SU-DHL-6 (cell line): ENCODE results near the gene GPR42.

ENCODE experiments used
- H2AFZ ChIP-seq: fragments of 200-600 bp; sonication (generic); 2 replicates; pipeline ENCODE4 v1.6.1; 2014; ENCODE audit warnings: low read depth, mild to moderate bottlenecking, moderate library complexity, mixed read lengths, antibody characterized with exemption, low read length; ENCODE audit not compliant: severe bottlenecking
- H3F3A ChIP-seq: fragments of 200-600 bp; shearing (Covaris generic); 2 replicates; pipeline ENCODE4 v1.6.0; 2016; ENCODE audit warnings: antibody characterized with exemption, mild to moderate bottlenecking; ENCODE audit not compliant: insufficient read depth
- H3K27ac ChIP-seq: fragments of 200-600 bp; sonication (generic); 2 replicates; pipeline ENCODE4 v1.5.1; 2016; ENCODE audit warnings: low read depth, mild to moderate bottlenecking, low read length, moderate library complexity, mixed read lengths
- H3K27me3 ChIP-seq: fragments of 200-600 bp; sonication (generic), shearing (Covaris generic); 2 replicates; pipeline ENCODE4 v1.6.0; 2014; ENCODE audit warnings: mild to moderate bottlenecking, low read length
- H3K36me3 ChIP-seq: fragments of 200-600 bp; sonication (generic); 2 replicates; pipeline ENCODE4 v1.6.1; 2014; ENCODE audit warnings: mild to moderate bottlenecking, low read length, mixed read lengths
- H3K4me2 ChIP-seq: fragments of 300-600, 200-600 bp; shearing (Covaris generic), sonication (generic); 2 replicates; pipeline ENCODE4 v1.6.0; 2014; ENCODE audit warnings: low read length, low read depth, mild to moderate bottlenecking; ENCODE audit not compliant: poor library complexity, severe bottlenecking
- H3K4me3 ChIP-seq: fragments of 200-600 bp; sonication (generic); 2 replicates; pipeline ENCODE4 v1.5.1; 2014; ENCODE audit warnings: antibody characterized with exemption, low read length, mild to moderate bottlenecking, mixed read lengths; ENCODE audit not compliant: insufficient read depth, poor library complexity, severe bottlenecking
- H3K79me2 ChIP-seq: fragments of 200-600 bp; sonication (generic); 2 replicates; pipeline ENCODE4 v1.6.1; 2014; ENCODE audit warnings: mild to moderate bottlenecking, low read length, moderate library complexity; ENCODE audit not compliant: insufficient read depth
- H3K9ac ChIP-seq: fragments of 200-600 bp; sonication (generic); 2 replicates; pipeline ENCODE4 v1.7.0; 2014; ENCODE audit warnings: mild to moderate bottlenecking, low read length
- H3K9me2 ChIP-seq: fragments of 200-600 bp; sonication (generic); replicated peaks from 2 replicates; pipeline ENCODE4 v1.6.1; 2014; ENCODE audit warnings: low read length; ENCODE audit not compliant: insufficient read depth
- H3K9me3 ChIP-seq: fragments of 200-600 bp; sonication (generic); 2 replicates; pipeline ENCODE4 v1.6.1; 2014; ENCODE audit warnings: low read length, mixed read lengths; ENCODE audit not compliant: insufficient read depth
- H4K20me1 ChIP-seq: fragments of 200-600 bp; sonication (generic); 2 replicates; pipeline ENCODE4 v1.6.1; 2014; ENCODE audit warnings: low read depth, mild to moderate bottlenecking, antibody characterized with exemption, low read length, moderate library complexity, mixed read lengths
- EZH2phosphoT487 ChIP-seq: fragments of 200-600 bp; sonication (generic), shearing (Covaris generic); conservative IDR thresholded peaks from 2 replicates; pipeline ENCODE4 v1.6.1; 2018; ENCODE audit warnings: mild to moderate bottlenecking, antibody characterized with exemption, low read length, moderate library complexity, mixed read lengths
- TF ChIP-seq, protein P1 (sequence below): fragments of 200-600 bp; sonication (generic); IDR thresholded peaks from one replicate; pipeline ENCODE4 v1.5.1; 2017; ENCODE audit warnings: antibody characterized with exemption, mild to moderate bottlenecking, low read length, moderate library complexity; ENCODE audit not compliant: insufficient read depth, poor library complexity, severe bottlenecking

The GPR42 gene

GRCh38 chr19:35389192-35389861 is 18.5 kb downstream of the GPR42 start:
- no peaks in the 10 kb centered on the region for H4K20me1 ChIP-seq
- no peak overlapping the region for H3K4me3 ChIP-seq
- peaks cover 24% of the 10 kb centered on the region; the same call in 1 of the 2 replicates for H3K9me3 ChIP-seq
- no peak overlapping the region for H3K27ac ChIP-seq
- H3K79me2 ChIP-seq = no peaks in the 10 kb centered on the region
- no peak overlapping the region for H3K9ac ChIP-seq
- TF ChIP-seq, protein P1, sequence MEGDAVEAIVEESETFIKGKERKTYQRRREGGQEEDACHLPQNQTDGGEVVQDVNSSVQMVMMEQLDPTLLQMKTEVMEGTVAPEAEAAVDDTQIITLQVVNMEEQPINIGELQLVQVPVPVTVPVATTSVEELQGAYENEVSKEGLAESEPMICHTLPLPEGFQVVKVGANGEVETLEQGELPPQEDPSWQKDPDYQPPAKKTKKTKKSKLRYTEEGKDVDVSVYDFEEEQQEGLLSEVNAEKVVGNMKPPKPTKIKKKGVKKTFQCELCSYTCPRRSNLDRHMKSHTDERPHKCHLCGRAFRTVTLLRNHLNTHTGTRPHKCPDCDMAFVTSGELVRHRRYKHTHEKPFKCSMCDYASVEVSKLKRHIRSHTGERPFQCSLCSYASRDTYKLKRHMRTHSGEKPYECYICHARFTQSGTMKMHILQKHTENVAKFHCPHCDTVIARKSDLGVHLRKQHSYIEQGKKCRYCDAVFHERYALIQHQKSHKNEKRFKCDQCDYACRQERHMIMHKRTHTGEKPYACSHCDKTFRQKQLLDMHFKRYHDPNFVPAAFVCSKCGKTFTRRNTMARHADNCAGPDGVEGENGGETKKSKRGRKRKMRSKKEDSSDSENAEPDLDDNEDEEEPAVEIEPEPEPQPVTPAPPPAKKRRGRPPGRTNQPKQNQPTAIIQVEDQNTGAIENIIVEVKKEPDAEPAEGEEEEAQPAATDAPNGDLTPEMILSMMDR = no peak
- no peak for TF ChIP-seq EZH2phosphoT487
- H2AFZ ChIP-seq = no peak overlapping the region
- H3F3A ChIP-seq = no peaks in the 10 kb centered on the region
- H3K9me2 ChIP-seq = no peaks in the 10 kb centered on the region
- no peaks in the 10 kb centered on the region for H3K36me3 ChIP-seq
- H3K4me2 ChIP-seq = no peak overlapping the region
- H3K27me3 ChIP-seq = no peaks in the 10 kb centered on the region

DNA sequence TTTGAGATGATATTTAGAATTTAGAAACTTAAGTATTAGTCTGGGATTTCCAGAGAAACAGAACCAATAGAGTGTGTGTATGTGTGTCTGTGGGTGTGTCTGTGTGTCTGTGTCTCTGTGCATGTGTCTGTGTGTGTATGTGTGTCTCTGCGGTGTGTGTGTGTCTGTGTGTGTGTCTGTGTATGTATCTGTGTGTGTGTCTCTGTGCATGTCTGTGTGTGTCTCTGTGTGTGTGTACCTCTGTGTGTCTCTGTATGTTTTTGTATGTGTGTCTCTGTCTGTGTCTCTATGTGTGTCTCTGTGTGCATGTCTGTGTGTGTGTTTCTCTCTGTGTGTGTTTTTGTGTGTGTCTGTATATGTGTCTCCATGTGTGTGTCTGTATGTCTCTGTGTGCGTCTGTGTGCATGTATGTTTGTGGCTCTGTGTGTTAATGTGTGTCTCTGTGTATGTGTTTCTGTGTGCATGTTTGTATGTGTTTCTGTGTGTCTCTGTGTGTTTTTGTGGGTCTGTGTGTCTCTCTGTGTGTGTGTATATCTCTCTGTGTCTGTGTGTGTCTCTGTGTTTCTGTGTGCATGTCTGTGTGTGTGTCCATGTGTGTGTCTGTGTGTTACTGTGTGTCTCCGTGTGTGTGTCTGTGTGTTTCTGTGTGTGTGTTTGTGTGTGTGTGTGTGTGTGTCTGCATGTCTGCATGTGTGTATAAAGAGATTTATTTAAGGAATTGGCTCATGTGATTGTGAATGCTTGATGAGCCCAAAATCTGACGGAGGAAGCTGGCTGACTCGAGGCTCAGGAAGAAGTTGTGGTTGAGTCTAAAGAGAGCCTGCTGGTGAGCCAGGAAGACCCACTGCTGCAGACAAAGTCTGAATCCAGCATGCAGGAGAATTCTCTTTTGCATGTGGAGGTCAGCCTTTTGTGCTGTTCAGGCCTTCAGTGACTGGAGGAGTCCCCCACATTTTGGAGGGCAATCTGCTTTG is 22.2 kb downstream of the GPR42 start:
- TF ChIP-seq, protein P1 = no peak
- no peak for TF ChIP-seq EZH2phosphoT487
- Histone ChIP-seq H3K9me3 (peaks cover 4% of the 10 kb centered on the region; the same call in 1 of the 2 replicates), H3F3A (no peaks in the 10 kb centered on the region), H3K9ac (no peak overlapping the region), H3K4me2 (no peak overlapping the region), H3K79me2 (no peaks in the 10 kb centered on the region), H3K9me2 (no peaks in the 10 kb centered on the region), H3K36me3 (no peaks in the 10 kb centered on the region), H4K20me1 (no peaks in the 10 kb centered on the region), H2AFZ (no peak overlapping the region), H3K27ac (no peak overlapping the region), H3K27me3 (no peaks in the 10 kb centered on the region), H3K4me3 (no peak overlapping the region)

DNA sequence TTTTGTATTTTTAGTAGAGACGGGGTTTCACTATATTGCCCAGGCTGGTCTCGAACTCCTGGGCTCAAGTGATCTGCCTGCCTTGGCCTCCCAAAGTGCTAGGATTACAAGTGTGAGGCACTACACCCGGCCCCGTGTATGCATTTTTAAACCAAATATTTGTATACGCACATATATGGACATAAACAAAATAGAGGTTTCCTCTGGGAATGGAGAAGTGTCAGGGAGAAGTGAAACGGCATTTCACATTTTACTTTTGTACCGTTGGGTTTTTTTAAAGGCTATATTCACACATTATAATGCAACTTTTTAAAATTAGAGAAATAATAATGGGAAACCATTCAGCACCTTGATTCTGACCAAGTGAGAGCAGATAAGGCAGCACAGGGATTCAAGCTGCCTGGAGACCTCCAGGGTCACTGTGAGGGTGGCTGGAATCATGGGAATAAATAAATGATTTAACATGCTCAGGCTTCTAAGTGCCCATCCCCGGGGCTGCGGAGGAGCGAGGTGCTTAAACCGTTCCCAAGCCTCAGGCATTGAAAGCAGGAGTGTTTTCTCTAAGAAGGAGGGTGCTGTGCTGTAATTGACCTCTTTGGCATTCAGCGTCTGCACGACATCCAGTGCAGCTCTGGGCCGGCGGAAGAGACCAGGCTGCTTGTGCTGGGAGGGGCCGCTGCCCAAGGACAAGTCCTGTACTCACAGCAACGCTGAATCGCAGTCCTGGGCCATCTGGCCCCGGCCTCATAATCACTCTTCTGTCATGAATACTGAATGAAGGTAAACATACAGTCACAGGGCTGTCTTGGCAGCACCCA is 24.7 kb downstream of the GPR42 start:
- no peaks in the 10 kb centered on the region for H3F3A ChIP-seq
- no peak overlapping the region for H2AFZ ChIP-seq
- H4K20me1 ChIP-seq = no peaks in the 10 kb centered on the region
- TF ChIP-seq, protein P1 = no peak
- TF ChIP-seq EZH2phosphoT487 = no peak
- H3K27me3 ChIP-seq = no peaks in the 10 kb centered on the region
- H3K9me2 ChIP-seq = no peaks in the 10 kb centered on the region
- H3K9ac ChIP-seq = no peak overlapping the region
- H3K27ac ChIP-seq = no peak overlapping the region
- no peak overlapping the region for H3K4me2 ChIP-seq
- no peaks in the 10 kb centered on the region for H3K79me2 ChIP-seq
- H3K36me3 ChIP-seq = no peaks in the 10 kb centered on the region
- no peak overlapping the region for H3K4me3 ChIP-seq
- no peaks in the 10 kb centered on the region for H3K9me3 ChIP-seq
